ENCODE measurements around the gene ACAA1.

- TF ChIP-seq BHLHE40 (IDR thresholded peaks at IDR 0.05; ENCODE audit: low read depth, low read length) (no peak), CTCF (conservative IDR thresholded peaks at IDR 0.05; ENCODE audit: low read depth, low read length) (no peak), POLR2A (IDR thresholded peaks at IDR 0.05; ENCODE audit: low read depth, low read length) (no peak), CEBPB (IDR thresholded peaks at IDR 0.05; ENCODE audit: low read depth, low read length) (no peak), USF2 (IDR thresholded peaks at IDR 0.05; ENCODE audit: low read depth, low read length) (no peak), RCOR1 (IDR thresholded peaks at IDR 0.05; ENCODE audit: insufficient replicate concordance, low read length) (no peak), MXI1 (IDR thresholded peaks at IDR 0.05; ENCODE audit: borderline replicate concordance, low read depth, low read length) (no peak), MAFK (IDR thresholded peaks at IDR 0.05; ENCODE audit: low read depth, low read length) (no peak)
Observed at GRCh38 chr3:38085311-38085942, 51.5 kb downstream of the ACAA1 start.
